Measurements from ENCODE around the gene ATL2.

The ATL2 gene

GRCh38 chr2:38274286-38275276, 102.5 kb downstream of the ATL2 start:
- Mint-ChIP-seq H3K9me3 (no peaks in the 10 kb centered on the region), H3K4me1 (peaks cover 5% of the 10 kb centered on the region), H3K4me3 (no peak overlapping the region), H3K27ac (peak overlapping the region; percentile 37 to 94), H3K27me3 (peaks cover 5% of the 10 kb centered on the region)
- DNase-seq, result peak; percentile 36 to 47
- peak; percentile 74 for ATAC-seq

GRCh38 chr2:38271697-38272096, 105.4 kb downstream of the ATL2 start:
- DNase-seq (no peak), ATAC-seq (no peak)
- H3K27me3 Mint-ChIP-seq, result peaks cover 5% of the 10 kb centered on the region
- no peak overlapping the region for H3K4me3 Mint-ChIP-seq
- peaks cover 9 to 12% of the 10 kb centered on the region in 2 donors for H3K9me3 Mint-ChIP-seq
- peaks cover 7% of the 10 kb centered on the region for H3K4me1 Mint-ChIP-seq
- H3K27ac Mint-ChIP-seq, result no peak overlapping the region

DNA sequence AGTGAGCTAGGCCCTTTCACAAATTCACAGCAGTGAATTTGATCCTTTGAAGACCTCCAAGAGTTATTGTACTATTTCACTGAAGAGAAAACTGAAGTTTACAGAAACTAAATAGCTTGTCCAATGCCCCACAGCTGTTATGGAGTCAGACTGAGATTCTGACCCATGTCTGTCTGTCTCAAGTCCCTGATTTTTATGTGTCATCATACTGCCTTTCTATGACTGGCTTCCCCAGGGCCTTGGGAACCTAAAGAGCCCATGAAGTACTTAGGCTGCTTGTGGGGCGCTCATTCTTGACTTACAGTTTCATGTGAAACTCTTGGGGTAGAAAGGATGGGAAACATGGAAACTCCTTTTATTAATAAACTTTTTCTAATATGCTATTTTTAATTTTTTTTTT, 107.7 kb downstream of the ATL2 start:
- H3K27ac Mint-ChIP-seq, result no peak overlapping the region
- H3K9me3 Mint-ChIP-seq, result peaks cover 14 to 19% of the 10 kb centered on the region in 2 donors
- ATAC-seq (no peak), DNase-seq (no peak)
- peaks cover 9% of the 10 kb centered on the region for H3K4me1 Mint-ChIP-seq
- H3K4me3 Mint-ChIP-seq, result no peak overlapping the region
- no peaks in the 10 kb centered on the region for H3K27me3 Mint-ChIP-seq

DNA sequence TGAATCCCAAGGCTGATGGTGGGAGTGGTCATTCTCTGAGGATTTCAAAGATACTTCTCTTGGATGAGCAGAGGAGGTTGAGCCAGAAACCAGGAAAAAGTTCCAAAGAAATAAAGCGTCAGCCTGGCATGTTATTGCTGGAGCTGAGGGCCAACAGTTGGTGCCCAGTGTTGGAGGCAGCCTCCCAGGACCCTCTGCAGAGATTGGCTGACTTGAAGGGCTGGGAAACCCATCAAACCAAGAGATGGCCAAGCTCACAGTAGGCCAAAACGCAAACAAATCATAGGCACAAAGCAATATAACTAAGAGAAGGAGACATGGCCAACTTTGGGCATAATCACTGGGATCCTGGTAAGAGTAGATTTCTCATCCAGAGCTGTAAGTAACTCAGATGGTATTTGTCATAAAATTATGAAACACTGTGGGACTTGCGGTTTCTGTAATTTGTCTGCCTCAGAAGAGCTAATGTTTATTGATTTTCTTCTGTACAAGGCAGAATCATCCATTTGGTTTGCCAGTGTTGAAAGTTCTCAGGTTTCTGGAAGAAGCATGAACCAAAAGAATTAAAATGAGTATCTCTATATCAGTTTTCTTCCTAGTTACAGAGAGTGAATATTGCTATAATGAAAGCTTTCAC, 108.3 kb downstream of the ATL2 start:
- Mint-ChIP-seq H3K27ac (no peak overlapping the region), H3K4me1 (peaks cover 7% of the 10 kb centered on the region), H3K4me3 (no peak overlapping the region), H3K27me3 (no peaks in the 10 kb centered on the region), H3K9me3 (peaks cover 14 to 19% of the 10 kb centered on the region in 2 donors)
- DNase-seq (no peak), ATAC-seq (no peak)

- Mint-ChIP-seq H3K4me1 (peaks cover 10% of the 10 kb centered on the region), H3K4me3 (no peak overlapping the region), H3K27ac (no peak overlapping the region), H3K27me3 (no peaks in the 10 kb centered on the region), H3K9me3 (peaks cover 14 to 19% of the 10 kb centered on the region in 2 donors)
- no peak for ATAC-seq
- DNase-seq, result no peak
Observed at GRCh38 chr2:38268001-38268400, 109.1 kb downstream of the ATL2 start.

DNA sequence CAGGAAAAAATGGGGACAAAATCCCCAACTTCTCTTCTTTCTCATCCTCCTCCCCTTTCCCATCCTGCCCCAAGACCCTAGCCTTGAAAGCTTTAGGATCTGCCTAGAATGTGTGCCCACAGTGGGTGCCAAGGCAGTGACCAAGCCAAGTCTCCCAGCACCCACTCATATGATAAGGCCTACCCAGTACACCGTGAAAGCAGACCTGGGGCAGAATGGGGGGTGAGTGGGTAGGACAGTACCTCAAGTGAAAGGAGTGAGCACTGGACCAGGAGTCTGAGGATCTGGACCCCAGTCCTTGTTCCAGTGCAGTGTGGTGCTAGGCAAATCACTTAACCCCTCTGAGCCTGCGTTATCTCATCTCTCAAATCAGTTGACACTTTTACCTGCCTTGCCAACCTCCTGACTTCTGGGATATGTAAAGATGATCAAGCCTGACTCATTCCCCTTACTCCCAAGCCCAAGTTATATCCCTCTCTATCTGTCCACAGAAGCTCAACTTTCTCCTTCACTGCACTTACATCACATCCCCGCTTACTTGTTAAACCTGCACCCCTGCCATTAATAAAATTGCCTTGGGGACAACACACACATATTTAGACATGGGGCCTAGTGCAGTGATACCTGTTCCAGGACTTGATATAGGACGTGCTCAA, 109.7 kb downstream of the ATL2 start:
- Mint-ChIP-seq H3K4me3 (no peak overlapping the region), H3K27ac (peak overlapping the region in 1 of 2 donors; percentile 72), H3K27me3 (no peaks in the 10 kb centered on the region), H3K4me1 (peaks cover 16% of the 10 kb centered on the region), H3K9me3 (peaks cover 14 to 19% of the 10 kb centered on the region in 2 donors)
- ATAC-seq, result no peak
- no peak for DNase-seq

- Mint-ChIP-seq H3K4me3 (no peak overlapping the region), H3K4me1 (peaks cover 25% of the 10 kb centered on the region), H3K27ac (peak overlapping the region in 1 of 2 donors; percentile 86), H3K9me3 (peaks cover 14 to 19% of the 10 kb centered on the region in 2 donors), H3K27me3 (no peaks in the 10 kb centered on the region)
- peak; percentile 63 for ATAC-seq
- no peak for DNase-seq
Observed at GRCh38 chr2:38266382-38267061, 110.6 kb downstream of the ATL2 start.

DNA sequence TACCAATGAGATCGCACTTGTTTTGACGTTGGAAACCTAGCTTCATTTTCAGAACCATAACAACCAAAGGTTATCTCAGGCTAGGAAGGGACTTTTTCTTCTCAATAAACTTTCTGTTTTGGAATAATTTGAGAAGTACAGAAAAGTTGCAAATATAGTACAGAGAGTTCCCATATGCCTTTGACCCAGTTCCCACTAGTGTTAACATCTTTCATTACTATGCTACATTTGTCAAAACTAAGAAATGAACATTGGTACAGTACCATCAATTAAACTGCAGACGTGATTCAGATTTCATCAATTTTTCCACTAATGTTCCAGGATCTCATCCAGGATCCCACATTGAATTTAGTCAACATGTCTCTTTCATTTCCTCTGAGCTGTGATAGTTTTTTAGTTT, 111.6 kb downstream of the ATL2 start:
- H3K4me1 Mint-ChIP-seq, result peaks cover 36% of the 10 kb centered on the region
- no peak overlapping the region for H3K4me3 Mint-ChIP-seq
- H3K27ac Mint-ChIP-seq, result no peak overlapping the region
- ATAC-seq, result no peak
- peaks cover 14 to 19% of the 10 kb centered on the region in 2 donors for H3K9me3 Mint-ChIP-seq
- DNase-seq, result no peak
- no peaks in the 10 kb centered on the region for H3K27me3 Mint-ChIP-seq

DNA sequence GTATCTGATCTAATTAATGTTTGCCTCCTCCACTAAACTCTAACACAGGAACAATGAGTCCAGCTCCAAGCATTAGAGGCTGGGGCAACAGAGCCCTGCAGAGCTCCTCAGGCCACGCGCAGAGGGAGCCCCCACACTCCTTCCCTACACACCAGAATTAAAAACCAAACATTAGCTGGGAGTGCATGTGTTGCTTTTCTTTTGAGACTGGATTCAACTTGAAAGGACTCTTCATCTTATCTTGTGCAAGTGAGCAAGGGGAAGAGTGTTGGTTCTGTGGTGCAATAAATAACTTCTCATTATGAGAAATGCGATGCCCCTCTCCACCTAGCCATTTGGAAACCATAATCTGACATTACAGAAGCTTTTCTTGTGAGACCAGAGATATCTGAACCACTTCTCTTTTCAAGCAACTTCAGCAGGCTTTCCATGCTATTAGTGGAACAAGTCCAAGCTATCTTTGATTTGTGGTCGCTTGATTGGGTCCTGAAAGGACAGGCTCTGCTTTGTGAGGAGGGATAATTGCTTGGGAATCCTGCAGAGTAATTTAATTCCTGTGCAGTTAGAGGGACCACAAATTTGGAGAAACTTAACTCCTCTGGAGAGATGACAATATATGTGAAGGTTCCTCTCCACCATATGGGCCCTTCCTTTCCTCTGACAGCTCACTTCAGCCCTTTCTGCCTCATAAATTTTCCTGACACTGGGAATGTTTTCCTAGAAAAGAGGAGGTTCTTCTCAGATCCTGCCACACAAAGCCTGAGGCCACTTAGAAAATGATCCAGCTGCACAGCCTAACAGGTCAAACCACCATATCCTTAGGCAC, 112.5 kb downstream of the ATL2 start:
- no peak for DNase-seq
- Mint-ChIP-seq H3K4me1 (peaks cover 39% of the 10 kb centered on the region), H3K27me3 (peaks cover 1% of the 10 kb centered on the region), H3K4me3 (no peak overlapping the region), H3K9me3 (peaks cover 14 to 19% of the 10 kb centered on the region in 2 donors), H3K27ac (peak overlapping the region in 1 of 2 donors; percentile 49)
- ATAC-seq, result no peak

DNA sequence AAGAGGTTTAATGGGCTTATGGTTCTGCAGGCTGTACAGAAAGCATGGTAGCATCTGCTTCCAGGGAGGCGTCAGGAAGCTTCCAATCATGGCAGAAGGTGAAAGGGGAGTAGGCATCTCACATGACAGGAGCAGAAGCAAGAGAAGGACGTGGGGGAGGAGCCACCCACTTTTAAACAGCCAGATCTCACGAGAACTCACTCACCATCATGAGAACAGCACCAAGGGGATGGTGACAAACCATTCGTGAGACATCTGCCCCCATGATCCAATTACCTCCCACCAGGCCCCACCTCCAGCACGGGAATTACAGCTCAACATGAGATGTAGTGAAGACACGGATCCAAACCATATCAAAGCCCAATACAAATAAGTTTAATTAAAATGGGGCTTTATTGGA, 113.8 kb downstream of the ATL2 start:
- Mint-ChIP-seq H3K9me3 (peaks cover 14 to 19% of the 10 kb centered on the region in 2 donors), H3K4me3 (no peak overlapping the region), H3K4me1 (peaks cover 39% of the 10 kb centered on the region), H3K27ac (no peak overlapping the region), H3K27me3 (peaks cover 8% of the 10 kb centered on the region)
- DNase-seq (no peak), ATAC-seq (no peak)

DNA sequence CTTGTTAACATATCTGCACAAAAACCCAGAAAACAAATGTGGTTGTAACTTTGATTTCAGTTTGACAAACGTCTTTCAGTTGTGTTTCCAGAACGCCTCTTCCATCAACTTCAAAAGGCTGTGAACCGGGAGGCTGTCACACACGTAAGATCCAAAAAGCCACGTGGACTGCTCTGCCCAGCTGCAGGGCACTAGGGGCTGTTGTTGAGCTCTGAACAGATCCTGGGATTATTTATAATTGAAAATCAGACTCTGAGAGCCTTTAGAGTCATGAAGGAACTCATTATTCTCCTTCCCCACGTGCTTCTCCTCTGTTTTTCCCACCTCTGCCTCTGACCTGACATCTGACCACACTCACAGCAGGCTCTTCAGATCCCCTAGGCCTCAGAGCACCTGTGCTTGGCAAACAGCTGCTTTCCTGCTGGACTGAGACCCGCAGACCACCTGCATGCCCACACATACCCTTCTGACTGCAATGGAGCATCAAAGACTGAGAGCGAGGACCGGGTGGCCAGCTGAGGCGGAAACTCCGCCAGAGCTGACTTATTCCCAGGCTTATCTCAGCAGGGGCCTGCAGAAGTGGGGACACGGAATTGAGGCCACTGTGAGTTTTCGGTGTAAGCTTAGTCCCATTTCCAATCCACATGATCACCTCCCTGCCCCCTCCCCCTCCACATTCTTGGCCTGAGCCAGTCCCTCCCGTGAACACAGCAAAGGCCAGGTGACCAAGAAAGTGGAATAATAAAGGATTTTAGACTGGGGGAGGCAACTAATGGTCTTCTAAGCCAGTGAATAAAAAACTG, 114.8 kb downstream of the ATL2 start:
- peaks cover 7 to 13% of the 10 kb centered on the region in 2 donors for H3K9me3 Mint-ChIP-seq
- peaks cover 39% of the 10 kb centered on the region for H3K4me1 Mint-ChIP-seq
- H3K27ac Mint-ChIP-seq, result no peak overlapping the region
- peaks cover 8% of the 10 kb centered on the region for H3K27me3 Mint-ChIP-seq
- peak; percentile 77 for ATAC-seq
- peak in 1 of 2 donors; percentile 20 for DNase-seq
- peak overlapping the region in 1 of 2 donors; percentile 31 for H3K4me3 Mint-ChIP-seq

- H3K4me1 Mint-ChIP-seq, result peaks cover 36% of the 10 kb centered on the region
- ATAC-seq (peak; percentile 11), DNase-seq (no peak)
- H3K27ac Mint-ChIP-seq, result no peak overlapping the region
- H3K9me3 Mint-ChIP-seq, result peaks cover 3 to 6% of the 10 kb centered on the region in 2 donors
- peaks cover 8% of the 10 kb centered on the region for H3K27me3 Mint-ChIP-seq
- peak overlapping the region; percentile 13 to 31 for H3K4me3 Mint-ChIP-seq
Observed at GRCh38 chr2:38261569-38262068, 115.5 kb downstream of the ATL2 start.

DNA sequence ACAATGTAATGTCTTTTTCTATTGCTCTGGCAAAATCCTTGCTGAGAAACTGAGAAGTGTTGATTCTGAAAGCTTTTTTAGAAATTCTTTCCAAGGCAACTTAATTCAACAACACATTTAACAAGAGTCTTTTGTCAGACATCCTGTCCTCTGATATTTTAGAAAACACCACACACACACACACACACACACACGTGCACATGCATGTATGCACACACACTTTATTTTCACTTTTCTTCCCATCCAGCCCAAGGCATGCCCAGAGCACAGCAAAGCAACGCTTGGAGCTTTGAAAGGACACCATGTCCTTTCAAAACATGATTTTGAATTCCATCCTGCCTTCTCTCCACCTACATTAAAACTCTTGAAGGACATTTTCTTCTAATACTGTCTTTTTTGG, 116.1 kb downstream of the ATL2 start:
- peaks cover 32% of the 10 kb centered on the region for H3K4me1 Mint-ChIP-seq
- DNase-seq (no peak), ATAC-seq (no peak)
- no peak overlapping the region for H3K4me3 Mint-ChIP-seq
- H3K27me3 Mint-ChIP-seq, result peaks cover 9% of the 10 kb centered on the region
- H3K27ac Mint-ChIP-seq, result no peak overlapping the region
- peaks cover 0 to under 1% of the 10 kb centered on the region in 2 donors for H3K9me3 Mint-ChIP-seq

DNA sequence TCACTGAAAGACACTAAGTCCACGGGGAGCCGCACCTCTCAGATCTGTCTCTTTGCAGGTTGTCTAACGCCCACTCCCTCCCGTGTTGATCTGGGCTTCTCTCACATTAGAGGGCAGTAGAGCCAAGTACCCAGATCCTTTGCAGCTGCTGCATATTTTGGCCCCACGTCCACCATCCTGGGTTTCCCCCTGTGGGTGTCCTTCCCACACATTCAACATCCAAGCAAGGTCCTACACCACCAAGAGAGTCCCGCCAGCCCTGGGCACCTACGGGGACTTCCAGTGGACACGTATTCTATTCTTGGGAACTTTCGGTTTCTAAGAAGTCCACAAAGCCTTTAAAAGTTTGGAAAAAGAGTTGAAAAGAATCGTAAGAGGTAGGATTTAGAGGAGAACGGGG, 116.6 kb downstream of the ATL2 start:
- DNase-seq, result no peak
- Mint-ChIP-seq H3K4me1 (peaks cover 32% of the 10 kb centered on the region), H3K9me3 (no peaks in the 10 kb centered on the region), H3K27me3 (peaks cover 13% of the 10 kb centered on the region), H3K27ac (peak overlapping the region in 1 of 2 donors; percentile 56), H3K4me3 (no peak overlapping the region)
- no peak for ATAC-seq

Data from stimulated activated naive CD8-positive, alpha-beta T cell treated with anti-CD3 and anti-CD28 coated beads, Interleukin-15, amount 100 ng/mL, for 72 hours (primary cell).